Osteoblast (primary cell): Measurements from ENCODE around the gene RUNX2. TPM values are rescaled to one million over a fixed set of nuclear protein-coding genes. Genes with fewer than 3 reads are reported as not detected.
A peak's percentile ranks its signal among the peaks of the same experiment; 100 is the strongest.

Source experiments
- DNase-seq: peaks from one replicate; pipeline ENCODE4 v3.0.0; 2011; ENCODE audit warnings: low spot score, mixed read lengths; ENCODE audit not compliant: insufficient read length; ENCODE audit errors: missing footprints
- H2AFZ ChIP-seq: 2 replicates; pipeline ENCODE4 v1.6.0; 2011; ENCODE audit warnings: mild to moderate bottlenecking, low read length
- H3K27ac ChIP-seq: 2 replicates; pipeline ENCODE4 v1.5.1; 2011; ENCODE audit warnings: mild to moderate bottlenecking, low read depth, low read length, moderate library complexity
- H3K27me3 ChIP-seq: 2 replicates; pipeline ENCODE4 v1.6.0; 2012; ENCODE audit warnings: mild to moderate bottlenecking, control low read depth, inconsistent platforms, low read length, moderate library complexity; ENCODE audit not compliant: insufficient read depth
- H3K36me3 ChIP-seq: 2 replicates; pipeline ENCODE4 v1.5.1; 2011; ENCODE audit warnings: mild to moderate bottlenecking, low read length, control low read depth, moderate library complexity; ENCODE audit not compliant: insufficient read depth
- H3K4me1 ChIP-seq: 2 replicates; pipeline ENCODE4 v1.5.1; 2011; ENCODE audit warnings: mild to moderate bottlenecking, low read length, control low read depth, moderate library complexity; ENCODE audit not compliant: insufficient read depth
- H3K4me2 ChIP-seq: 2 replicates; pipeline ENCODE4 v1.6.0; 2011; ENCODE audit warnings: mild to moderate bottlenecking, low read length; ENCODE audit not compliant: insufficient read depth
- H3K4me3 ChIP-seq: fragments of 200-600 bp; sonication (generic); 3 replicates; pipeline ENCODE4 v1.5.1; 2012; ENCODE audit warnings: mild to moderate bottlenecking, low read length, inconsistent platforms; ENCODE audit not compliant: insufficient read depth
- H3K79me2 ChIP-seq: 2 replicates; pipeline ENCODE4 v1.6.0; 2012; ENCODE audit warnings: mild to moderate bottlenecking, low read length, control low read depth, inconsistent platforms; ENCODE audit not compliant: insufficient read depth
- H3K9me3 ChIP-seq: 2 replicates; pipeline ENCODE4 v1.5.1; 2011; ENCODE audit warnings: low read depth, low read length, control low read depth
- H4K20me1 ChIP-seq: 2 replicates; pipeline ENCODE4 v1.6.0; 2012; ENCODE audit warnings: mild to moderate bottlenecking, low read length, control low read depth; ENCODE audit not compliant: insufficient read depth
- CTCF ChIP-seq: IDR thresholded peaks from 2 replicates; pipeline ENCODE4 v1.5.1; 2011; ENCODE audit warnings: mild to moderate bottlenecking, low read depth, low read length, moderate library complexity; ENCODE audit errors: extremely low read depth
- total RNA-seq: library from RNA; depleted of rRNA; stranded (reverse); fragments of >200 nt; gene quantifications from 2 replicates; pipeline ENCODE4 v1.2.3, GENCODE V29; 2012

The RUNX2 gene
- total RNA-seq, 1 donor = 30.0 TPM

DNA sequence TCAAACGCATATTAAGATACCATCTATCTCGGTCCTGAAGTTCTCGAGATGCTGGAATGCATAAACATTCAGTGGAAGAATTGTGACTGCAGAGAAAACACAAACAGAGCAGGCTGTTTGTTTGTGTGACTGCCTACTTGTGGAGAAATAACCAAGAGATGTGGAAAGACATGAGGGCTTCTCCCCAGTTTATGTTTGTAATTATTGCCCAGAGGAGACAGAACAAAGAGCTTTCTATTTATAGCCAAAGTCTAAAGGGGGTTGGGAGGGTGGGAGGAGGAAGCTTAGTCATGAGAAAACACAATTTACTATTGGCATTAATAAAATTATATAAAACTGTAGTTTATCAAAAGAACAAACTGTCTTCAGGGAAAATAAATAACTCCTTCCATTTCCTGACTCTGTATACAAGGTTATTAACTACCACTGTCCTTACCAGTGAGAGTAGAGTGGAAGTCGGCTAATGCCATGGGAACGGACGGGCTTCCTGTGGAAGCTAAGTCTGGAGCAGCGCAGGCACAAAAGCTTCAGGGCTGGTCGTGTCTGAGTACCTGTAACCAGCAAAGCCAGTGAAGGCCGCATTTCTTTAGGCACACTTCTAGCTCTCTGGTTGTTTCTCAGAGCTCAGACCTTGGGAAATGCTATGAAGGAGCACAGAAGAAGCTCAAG lies 249.8 kb downstream of the RUNX2 start:
- DNase-seq = no peak
- Histone ChIP-seq H3K27me3 (no peaks in the 10 kb centered on the region), H3K79me2 (no peaks in the 10 kb centered on the region), H3K9me3 (no peaks in the 10 kb centered on the region), H3K4me3 (no peak overlapping the region), H3K36me3 (no peaks in the 10 kb centered on the region), H3K27ac (no peak overlapping the region), H2AFZ (peak overlapping the region; percentile 54), H4K20me1 (no peaks in the 10 kb centered on the region), H3K4me1 (peaks cover 9% of the 10 kb centered on the region), H3K4me2 (peak overlapping the region; percentile 37)
- TF ChIP-seq CTCF = no peak

DNA sequence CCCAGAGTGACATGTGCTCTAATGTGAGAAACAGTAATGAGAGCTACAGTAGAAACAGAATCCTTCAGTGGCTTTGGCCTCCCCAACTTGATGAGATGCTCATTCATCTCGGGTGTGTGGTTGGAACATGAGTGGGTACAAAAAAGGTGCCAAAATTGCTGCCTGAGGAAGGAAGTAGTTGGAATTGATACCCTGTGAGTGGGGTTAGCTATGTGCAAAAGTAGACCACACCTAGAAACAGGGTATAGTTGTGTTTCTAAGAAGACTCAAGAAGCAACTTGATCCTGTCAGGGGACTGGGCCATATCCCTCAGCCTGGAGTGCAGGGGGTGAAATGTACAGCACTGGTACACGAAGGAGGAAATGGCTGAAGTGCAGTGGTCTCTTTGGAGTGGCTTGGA lies 256.0 kb downstream of the RUNX2 start:
- no peak overlapping the region for H3K4me3 ChIP-seq
- H3K27me3 ChIP-seq = no peaks in the 10 kb centered on the region
- no peaks in the 10 kb centered on the region for H3K4me1 ChIP-seq
- no peak overlapping the region for H3K27ac ChIP-seq
- no peaks in the 10 kb centered on the region for H3K36me3 ChIP-seq
- no peaks in the 10 kb centered on the region for H3K79me2 ChIP-seq
- H2AFZ ChIP-seq = no peak overlapping the region
- no peak for TF ChIP-seq CTCF
- H3K9me3 ChIP-seq = no peaks in the 10 kb centered on the region
- H3K4me2 ChIP-seq = no peak overlapping the region
- H4K20me1 ChIP-seq = no peaks in the 10 kb centered on the region
- no peak for DNase-seq

- Histone ChIP-seq H3K4me2 (no peak overlapping the region), H3K4me1 (peaks cover 17% of the 10 kb centered on the region), H3K9me3 (no peaks in the 10 kb centered on the region), H4K20me1 (no peaks in the 10 kb centered on the region), H3K4me3 (no peak overlapping the region), H2AFZ (no peak overlapping the region), H3K27me3 (no peaks in the 10 kb centered on the region), H3K79me2 (no peaks in the 10 kb centered on the region), H3K27ac (no peak overlapping the region), H3K36me3 (no peaks in the 10 kb centered on the region)
- TF ChIP-seq CTCF = no peak
- no peak for DNase-seq
Measured at GRCh38 chr6:45586216-45587171, 258.4 kb downstream of the RUNX2 start.
